ENCODE measurements around the gene VKORC1. TPM values are rescaled to one million over a fixed set of nuclear protein-coding genes. Genes with fewer than 3 reads are reported as not detected.
A peak's percentile ranks its signal among the peaks of the same experiment; 100 is the strongest.

Gene VKORC1
- total RNA-seq, 1 experiment from 2014 or later, result 105 TPM

GRCh38 chr16:31083081-31083480 is 11.5 kb downstream of the VKORC1 start:
- Histone ChIP-seq H3F3A (ENCODE audit: low read length, unreplicated experiment) (no peaks in the 10 kb centered on the region), H3K4me3 (ENCODE audit: low read length) (no peak overlapping the region), H3K4me1 (ENCODE audit: insufficient read depth, low read length) (no peaks in the 10 kb centered on the region), H3K27ac (ENCODE audit: low read length) (no peak overlapping the region), H3K79me2 (ENCODE audit: low read length) (no peaks in the 10 kb centered on the region), H3K27me3 (ENCODE audit: low read length) (no peaks in the 10 kb centered on the region), H3K36me3 (ENCODE audit: low read depth, low read length) (peaks cover 3% of the 10 kb centered on the region; the same call in 1 of the 2 replicates), H3K4me2 (ENCODE audit: low read length) (no peak overlapping the region), H3K9ac (ENCODE audit: low read length) (no peak overlapping the region), H3K9me2 (replicated peaks; ENCODE audit: low read length) (no peaks in the 10 kb centered on the region), H4K20me1 (ENCODE audit: low read length) (no peaks in the 10 kb centered on the region), H3K9me3 (ENCODE audit: low read length) (no peaks in the 10 kb centered on the region), H2AFZ (ENCODE audit: low read length) (no peak overlapping the region)
- intact Hi-C loops (cut with micrococcal nuclease), result no loop called here
- ATAC-seq, result no peak
- ChIA-PET CTCF (no interaction called here), POLR2A (ENCODE audit: unreplicated experiment) (no interaction called here)
- DNase-seq, result no peak
- BruUV-seq (replicated peaks), result no TSS peak
- no peak for TF ChIP-seq CTCF (conservative IDR thresholded peaks at IDR 0.05; ENCODE audit: low read depth, low read length)
- TF ChIP-seq EZH2phosphoT487 (IDR thresholded peaks at IDR 0.05; ENCODE audit: borderline replicate concordance, low read length), result no peak
- TF ChIP-seq EZH2 (IDR thresholded peaks at IDR 0.05; ENCODE audit: low read length, unreplicated experiment), result no peak

GRCh38 chr16:31082368-31083045 is 12.1 kb downstream of the VKORC1 start:
- no peak overlapping the region for H3K9ac ChIP-seq (ENCODE audit: low read length)
- H4K20me1 ChIP-seq (ENCODE audit: low read length), result no peaks in the 10 kb centered on the region
- H3K4me1 ChIP-seq (ENCODE audit: insufficient read depth, low read length), result no peaks in the 10 kb centered on the region
- ChIA-PET POLR2A (ENCODE audit: unreplicated experiment) (no interaction called here), CTCF (no interaction called here)
- H3K27me3 ChIP-seq (ENCODE audit: low read length), result no peaks in the 10 kb centered on the region
- no peak overlapping the region for H3K4me2 ChIP-seq (ENCODE audit: low read length)
- H3K9me2 ChIP-seq (replicated peaks; ENCODE audit: low read length), result no peaks in the 10 kb centered on the region
- peak; percentile 18; the same call in 1 of the 2 replicates for ATAC-seq
- TF ChIP-seq EZH2 (IDR thresholded peaks at IDR 0.05; ENCODE audit: low read length, unreplicated experiment), result no peak
- no peak for TF ChIP-seq EZH2phosphoT487 (IDR thresholded peaks at IDR 0.05; ENCODE audit: borderline replicate concordance, low read length)
- TF ChIP-seq CTCF (conservative IDR thresholded peaks at IDR 0.05; ENCODE audit: low read depth, low read length), result no peak
- peaks cover 7% of the 10 kb centered on the region; the same call in 1 of the 2 replicates for H3K36me3 ChIP-seq (ENCODE audit: low read depth, low read length)
- H3F3A ChIP-seq (ENCODE audit: low read length, unreplicated experiment), result no peaks in the 10 kb centered on the region
- H3K4me3 ChIP-seq (ENCODE audit: low read length), result no peak overlapping the region
- H3K9me3 ChIP-seq (ENCODE audit: low read length), result no peaks in the 10 kb centered on the region
- no peak overlapping the region for H2AFZ ChIP-seq (ENCODE audit: low read length)
- no peak overlapping the region for H3K27ac ChIP-seq (ENCODE audit: low read length)
- DNase-seq, result no peak
- H3K79me2 ChIP-seq (ENCODE audit: low read length), result no peaks in the 10 kb centered on the region
- intact Hi-C loops (cut with micrococcal nuclease), result no loop called here
- BruUV-seq (replicated peaks), result no TSS peak

Measured in PC-3 (cell line).